Tibial nerve (tissue), 4 donors: ENCODE data around the gene PDE3A. TPM values are rescaled to one million over a fixed set of nuclear protein-coding genes. Genes with fewer than 3 reads are reported as not detected.
"Not testable (repeated sequence)": the region's sequence is repeated elsewhere in the genome, so short reads cannot be mapped to it uniquely, and the experiment has no call there.

ENCODE experiments used
- DNase-seq, 2 donors: peaks; one replicate each; pipeline ENCODE4 v3.0.0-alpha.2; 2019; ENCODE audit warnings: low spot score in 2 of 2
- H3K27ac ChIP-seq, 4 donors: fragments of 200-600 bp; sonication (generic) in 3 of 4; one replicate each; pipeline ENCODE4 v1.5.1; 2017 to 2019; ENCODE audit warnings: mild to moderate bottlenecking in 1 of 4
- H3K27me3 ChIP-seq, 2 donors: fragments of 200-600 bp; sonication (generic) in 1 of 2; one replicate each; pipeline versions ENCODE4 v1.5.1 to v1.6.0; 2017 to 2019
- H3K36me3 ChIP-seq, 3 donors: fragments of 200-600 bp; sonication (generic); one replicate each; pipeline ENCODE4 v1.5.1; 2018 to 2019
- H3K4me1 ChIP-seq, 4 donors: fragments of 200-600 bp; sonication (generic) in 3 of 4; one replicate each; pipeline ENCODE4 v1.5.1; 2017 to 2019
- H3K4me3 ChIP-seq, 4 donors: fragments of 200-600 bp; sonication (generic) in 3 of 4; one replicate each; pipeline ENCODE4 v1.5.1; 2017 to 2019; ENCODE audit warnings: mild to moderate bottlenecking in 1 of 4, moderate library complexity in 1 of 4
- H3K9me3 ChIP-seq, 4 donors: fragments of 200-600 bp; sonication (generic) in 3 of 4; one replicate each; pipeline ENCODE4 v1.5.1; 2017 to 2019
- EP300 ChIP-seq, 2 donors: sonication (generic); formaldehyde crosslinking; IDR thresholded peaks; one replicate each; pipeline ENCODE4 v1.6.1; 2017; ENCODE audit warnings: antibody characterized with exemption in 2 of 2, mild to moderate bottlenecking in 1 of 2
- POLR2A ChIP-seq, 2 donors: fragments of 450-650 bp; IDR thresholded peaks; one replicate each; pipeline ENCODE4 v1.6.1; 2017; ENCODE audit warnings: antibody characterized with exemption in 2 of 2, mild to moderate bottlenecking in 2 of 2, moderate library complexity in 2 of 2
- WGBS, 2 donors: methylation state at CpG; one replicate each; pipeline ENCODE4 v1.1.5; 2018; 5-methylcytosine and 5-hydroxymethylcytosine counted together
- total RNA-seq, 4 donors: library from RNA; depleted of rRNA; stranded (reverse); fragments of >200 nt; gene quantifications; one replicate each; pipeline ENCODE4 v1.1.0, GENCODE V29; 2016
- TF ChIP-seq, protein P1 (sequence below), 5 experiments: fragments of 200-600 bp in 3 of 5; fragments of 450-650 bp in 2 of 5; sonication (generic) in 3 of 5; IDR thresholded peaks; one replicate each; pipeline ENCODE4 v1.5.1; 2016 to 2019; ENCODE audit warnings: antibody characterized with exemption in 5 of 5, mild to moderate bottlenecking in 3 of 5, moderate library complexity in 2 of 5

PDE3A gene
- total RNA-seq: 10 to 100 TPM; 11.4 to 17.6 (median 12.9) TPM

DNA sequence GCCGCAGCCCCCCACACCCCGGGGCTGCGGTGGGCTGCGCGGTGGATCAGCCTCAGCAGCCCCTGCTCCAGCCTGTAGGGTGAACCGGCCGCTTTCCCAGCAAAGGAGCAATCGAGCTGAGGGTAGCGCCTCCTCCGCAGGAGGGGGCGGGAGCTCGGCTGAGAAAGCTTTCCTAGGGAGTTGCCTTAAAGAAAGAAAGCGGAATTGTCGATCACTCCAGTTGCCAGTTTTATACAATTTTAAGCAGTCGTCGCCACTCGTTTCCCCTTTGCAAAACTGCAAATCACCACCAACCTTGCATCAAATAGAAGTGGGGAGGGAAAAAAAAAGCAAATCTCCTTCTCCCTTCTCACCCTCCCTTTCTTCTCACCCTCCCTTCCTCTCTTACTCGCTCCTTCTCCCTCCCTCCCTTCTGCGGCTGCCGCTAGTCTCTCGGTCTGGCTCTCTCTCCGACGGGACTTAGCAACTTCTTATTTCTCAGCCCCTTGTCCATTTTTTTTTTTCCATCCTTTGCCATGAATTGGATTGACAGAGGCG is at the start of gene PDE3A:
PDE3A (plus strand) TSS at position 424 of the 537 bp plus-strand sequence. CDS start 748 bp downstream, outside the sequence.
- Histone ChIP-seq H3K9me3 (no peaks in the 10 kb centered on the region), H3K27ac (peak within 1 kb of the TSS; percentile 63 to 86 (median 78))
- TF ChIP-seq, protein P1, sequence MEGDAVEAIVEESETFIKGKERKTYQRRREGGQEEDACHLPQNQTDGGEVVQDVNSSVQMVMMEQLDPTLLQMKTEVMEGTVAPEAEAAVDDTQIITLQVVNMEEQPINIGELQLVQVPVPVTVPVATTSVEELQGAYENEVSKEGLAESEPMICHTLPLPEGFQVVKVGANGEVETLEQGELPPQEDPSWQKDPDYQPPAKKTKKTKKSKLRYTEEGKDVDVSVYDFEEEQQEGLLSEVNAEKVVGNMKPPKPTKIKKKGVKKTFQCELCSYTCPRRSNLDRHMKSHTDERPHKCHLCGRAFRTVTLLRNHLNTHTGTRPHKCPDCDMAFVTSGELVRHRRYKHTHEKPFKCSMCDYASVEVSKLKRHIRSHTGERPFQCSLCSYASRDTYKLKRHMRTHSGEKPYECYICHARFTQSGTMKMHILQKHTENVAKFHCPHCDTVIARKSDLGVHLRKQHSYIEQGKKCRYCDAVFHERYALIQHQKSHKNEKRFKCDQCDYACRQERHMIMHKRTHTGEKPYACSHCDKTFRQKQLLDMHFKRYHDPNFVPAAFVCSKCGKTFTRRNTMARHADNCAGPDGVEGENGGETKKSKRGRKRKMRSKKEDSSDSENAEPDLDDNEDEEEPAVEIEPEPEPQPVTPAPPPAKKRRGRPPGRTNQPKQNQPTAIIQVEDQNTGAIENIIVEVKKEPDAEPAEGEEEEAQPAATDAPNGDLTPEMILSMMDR (IDR thresholded peaks at IDR 0.05): peak in 3 of 5 experiments; percentile 14 to 38 (median 14)
- TF ChIP-seq EP300 (IDR thresholded peaks at IDR 0.05) (peak in 1 of 2 donors; percentile 38), POLR2A (IDR thresholded peaks at IDR 0.05) (no peak)

DNA sequence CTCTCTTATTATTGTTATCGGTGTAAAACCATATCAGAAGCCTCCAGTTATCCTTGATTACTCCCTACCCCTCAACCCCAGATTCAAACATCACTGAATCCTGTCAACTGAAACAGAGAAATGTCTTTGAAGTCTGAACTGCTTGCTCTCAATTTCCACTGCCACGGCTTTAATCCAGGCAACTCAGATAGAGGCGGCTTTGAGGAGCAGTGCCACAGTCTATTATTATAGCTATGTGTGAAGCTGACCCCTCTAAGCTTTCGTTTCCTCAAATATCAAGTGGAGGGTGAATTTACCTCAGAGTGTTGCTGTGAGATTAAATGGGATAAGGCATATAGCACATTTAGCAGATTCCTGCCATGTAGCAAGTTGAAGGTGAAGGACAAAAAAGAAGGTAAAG is 49.0 kb upstream of the PDE3A start:
- no peaks in the 10 kb centered on the region for H3K4me1 ChIP-seq
- no peak overlapping the region for H3K27ac ChIP-seq
- no peaks in the 10 kb centered on the region for H3K27me3 ChIP-seq
- DNase-seq: no peak
- H3K9me3 ChIP-seq: no peaks in the 10 kb centered on the region
- no peak overlapping the region for H3K4me3 ChIP-seq
- TF ChIP-seq EP300 (IDR thresholded peaks at IDR 0.05): no peak
- TF ChIP-seq POLR2A (IDR thresholded peaks at IDR 0.05): no peak
- TF ChIP-seq, protein P1 (IDR thresholded peaks at IDR 0.05): no peak
- H3K36me3 ChIP-seq: no peaks in the 10 kb centered on the region
- WGBS, 2 donors: 40 to 48% methylated on average over 4 of the region's 4 CpGs

More for the DNA sequence above, at the start of gene PDE3A:
- no peaks in the 10 kb centered on the region for H3K36me3 ChIP-seq
- peak within 1 kb of the TSS; percentile 49 to 75 (median 63) for H3K4me3 ChIP-seq
- DNase-seq: peak; percentile 29 to 42
- H3K4me1 ChIP-seq: peaks cover 0 to 22% (median 2%) of the 10 kb centered on the region in 4 donors
- WGBS, 2 donors: 2% methylated on average over 23 to 24 of the region's 24 CpGs
- H3K27me3 ChIP-seq: peaks cover 0 to 20% of the 10 kb centered on the region in 2 donors

DNA sequence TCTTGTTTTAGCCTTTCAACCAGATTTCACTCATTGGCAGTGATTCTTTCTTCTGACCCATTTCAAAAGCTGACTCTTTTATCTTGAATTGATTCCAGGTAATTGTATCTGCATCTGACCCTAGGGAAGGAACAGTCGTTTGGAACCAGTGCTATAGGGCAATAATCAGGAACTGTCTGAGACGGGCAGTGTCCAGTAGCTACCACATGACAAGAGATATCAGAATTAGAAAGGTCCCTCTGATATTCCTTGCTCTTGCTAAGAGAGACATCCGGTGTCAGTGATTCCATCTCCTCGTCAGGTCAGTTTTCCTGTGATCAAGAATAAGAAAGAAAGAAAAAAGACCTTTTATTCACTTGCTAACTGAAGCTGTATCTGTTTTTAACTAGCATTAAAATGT is 47.8 kb upstream of the PDE3A start:
- Histone ChIP-seq H3K36me3 (no peaks in the 10 kb centered on the region), H3K27ac (no peak overlapping the region), H3K4me1 (no peaks in the 10 kb centered on the region), H3K4me3 (no peak overlapping the region), H3K9me3 (no peaks in the 10 kb centered on the region), H3K27me3 (no peaks in the 10 kb centered on the region)
- no peak for DNase-seq
- no peak for TF ChIP-seq EP300 (IDR thresholded peaks at IDR 0.05)
- TF ChIP-seq, protein P1 (IDR thresholded peaks at IDR 0.05): no peak
- TF ChIP-seq POLR2A (IDR thresholded peaks at IDR 0.05): no peak
- 42 to 45% methylated on average over 4 of the region's 4 CpGs for WGBS, 2 donors

DNA sequence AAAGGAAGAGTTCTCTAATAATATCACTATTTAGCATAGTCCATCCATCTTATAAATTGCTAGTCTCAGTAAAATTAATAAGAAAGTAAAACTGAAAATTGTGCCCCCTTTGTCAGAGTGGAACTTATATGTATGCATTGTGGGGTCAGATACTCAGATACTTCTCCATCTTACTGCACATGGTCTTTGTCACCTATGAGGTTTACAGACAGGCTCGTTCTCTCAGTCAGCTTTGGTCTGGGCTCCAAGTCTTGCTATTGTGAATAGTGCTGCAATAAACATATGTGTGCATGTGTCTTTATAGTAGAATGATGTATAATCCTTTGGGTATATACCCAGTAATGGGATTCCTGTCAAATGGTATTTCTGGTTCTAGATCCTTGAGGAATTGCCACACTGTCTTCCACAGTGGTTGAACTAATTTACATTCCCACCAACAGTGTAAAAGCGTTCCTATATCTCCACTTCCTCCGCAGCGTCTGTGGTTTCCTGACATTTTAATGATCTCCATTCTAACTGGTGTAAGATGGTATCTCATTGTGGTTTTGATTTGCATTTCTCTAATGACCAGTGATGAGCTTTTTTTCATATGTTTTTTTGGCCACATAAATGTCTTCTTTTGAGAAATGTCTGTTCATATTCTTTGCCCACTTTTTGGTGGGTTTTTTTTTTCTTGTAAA is 37.4 kb upstream of the PDE3A start:
- 81 to 88% methylated on average over 4 of the region's 4 CpGs for WGBS, 2 donors
- not testable (repeated sequence) for H3K27me3 ChIP-seq, H3K4me3 ChIP-seq, H3K36me3 ChIP-seq, H3K4me1 ChIP-seq, DNase-seq, H3K27ac ChIP-seq
- peaks cover 0 to 11% (median 0%) of the 10 kb centered on the region in 4 donors for H3K9me3 ChIP-seq

DNA sequence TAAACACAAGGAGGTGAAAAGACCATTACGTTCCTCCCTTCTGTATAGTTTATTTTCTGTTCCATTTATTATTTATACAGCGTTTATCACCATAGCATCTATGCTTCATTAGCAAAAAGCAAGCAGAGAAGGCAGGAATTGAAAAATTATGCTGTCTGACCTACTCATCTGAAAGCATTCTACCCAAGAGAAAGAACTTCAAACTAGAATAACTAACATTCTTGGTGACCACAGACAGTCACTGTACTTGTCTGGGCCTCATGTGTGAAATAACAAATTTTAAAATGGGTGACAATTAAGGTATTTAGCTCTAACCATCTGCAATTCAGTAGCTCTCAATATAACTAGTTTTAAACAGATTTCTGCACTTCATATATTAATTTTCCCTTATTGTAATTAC is 29.3 kb upstream of the PDE3A start:
- DNase-seq: no peak
- Histone ChIP-seq H3K27ac (no peak overlapping the region), H3K4me1 (no peaks in the 10 kb centered on the region), H3K27me3 (no peaks in the 10 kb centered on the region), H3K36me3 (no peaks in the 10 kb centered on the region), H3K4me3 (no peak overlapping the region), H3K9me3 (peaks cover 0 to 19% (median 0%) of the 10 kb centered on the region in 4 donors)
- TF ChIP-seq POLR2A (IDR thresholded peaks at IDR 0.05) (no peak), EP300 (IDR thresholded peaks at IDR 0.05) (no peak)
- TF ChIP-seq, protein P1 (IDR thresholded peaks at IDR 0.05): no peak
- WGBS, 2 donors: 73 to 74% methylated on average over 2 of the region's 2 CpGs
